ENCODE measurements around the gene OSM. TPM values are rescaled to one million over a fixed set of nuclear protein-coding genes. Genes with fewer than 3 reads are reported as not detected.
A peak's percentile ranks its signal among the peaks of the same experiment; 100 is the strongest.
"Not testable (repeated sequence)": the region's sequence is repeated elsewhere in the genome, so short reads cannot be mapped to it uniquely, and the experiment has no call there.

OSM gene
- total RNA-seq, 8 experiments from 2014 or later: 0.08 to 0.71 (median 0.23) TPM; not detected in 3

GRCh38 chr22:30221121-30221992, 45.3 kb downstream of the OSM start:
- in situ Hi-C loops (cut with MboI; ENCODE audit: low pct_unique_long_range_greater_than_20kb in 2 of 9, low sequenced_read_pairs in 9 of 9, unreplicated experiment in 9 of 9): no loop called here
- H3K27ac ChIP-seq: no peak overlapping the region
- WGBS, 10 experiments: 77 to 97% (median 86%) methylated on average over 3 to 10 of the region's 26 CpGs; no CpG with 5 or more reads in 1 of the 10 experiments
- peaks cover 0 to 3% of the 10 kb centered on the region in 2 donors for H3K4me1 ChIP-seq (replicated peaks in 1 of 2)
- no peak overlapping the region for H3K4me3 ChIP-seq
- no peak for ATAC-seq (replicated peaks in 6 of 8)

- in situ Hi-C loops (cut with MboI; ENCODE audit: low pct_unique_long_range_greater_than_20kb in 2 of 9, low sequenced_read_pairs in 9 of 9, unreplicated experiment in 9 of 9): no loop called here
- 61 to 92% (median 82%) methylated on average over 1 to 6 of the region's 7 CpGs; no CpG with 5 or more reads in 2 of the 10 experiments for WGBS, 10 experiments
- no peak for ATAC-seq (replicated peaks in 6 of 8)
- Histone ChIP-seq H3K4me1 (replicated peaks in 1 of 2) (peaks cover 0 to 3% of the 10 kb centered on the region in 2 donors), H3K27ac (no peak overlapping the region), H3K4me3 (no peak overlapping the region)
Measured at GRCh38 chr22:30220338-30221012, 46.2 kb downstream of the OSM start.

- Histone ChIP-seq H3K27ac (no peak overlapping the region), H3K4me1 (replicated peaks in 1 of 2) (peaks cover 2 to 3% of the 10 kb centered on the region in 2 donors), H3K4me3 (no peak overlapping the region)
- in situ Hi-C loops (cut with MboI; ENCODE audit: low pct_unique_long_range_greater_than_20kb in 2 of 9, low sequenced_read_pairs in 9 of 9, unreplicated experiment in 9 of 9): no loop called here
- no peak for ATAC-seq (replicated peaks in 6 of 8)
Measured at GRCh38 chr22:30219668-30220278, 46.9 kb downstream of the OSM start.

GRCh38 chr22:30219049-30219654, 47.5 kb downstream of the OSM start:
- in situ Hi-C loops (cut with MboI; ENCODE audit: low pct_unique_long_range_greater_than_20kb in 2 of 9, low sequenced_read_pairs in 9 of 9, unreplicated experiment in 9 of 9): no loop called here
- ATAC-seq (replicated peaks in 6 of 8): peak in 3 of 8 experiments; percentile 62 to 93 (median 81)
- no peak overlapping the region for H3K4me3 ChIP-seq
- no peak overlapping the region for H3K27ac ChIP-seq
- WGBS, 10 experiments: 24 to 86% (median 77%) methylated on average over 2 to 8 of the region's 8 CpGs
- H3K4me1 ChIP-seq (replicated peaks in 1 of 2): peaks cover 3 to 6% of the 10 kb centered on the region in 2 donors

- in situ Hi-C loops (cut with MboI; ENCODE audit: low pct_unique_long_range_greater_than_20kb in 2 of 9, low sequenced_read_pairs in 9 of 9, unreplicated experiment in 9 of 9): no loop called here
- Histone ChIP-seq H3K27ac (no peak overlapping the region), H3K4me1 (replicated peaks in 1 of 2) (peaks cover 0 to 6% of the 10 kb centered on the region in 2 donors), H3K4me3 (no peak overlapping the region)
- 0 to 93% (median 84%) methylated on average over 1 to 7 of the region's 23 CpGs; no CpG with 5 or more reads in 4 of the 10 experiments for WGBS, 10 experiments
- peak in 5 of 8 experiments; percentile 31 to 84 (median 64) for ATAC-seq (replicated peaks in 6 of 8)
Measured at GRCh38 chr22:30217698-30218560, 48.7 kb downstream of the OSM start.

GRCh38 chr22:30216710-30217109, 49.9 kb downstream of the OSM start:
- no peak for ATAC-seq (replicated peaks in 6 of 8)
- no peak overlapping the region for H3K27ac ChIP-seq
- in situ Hi-C loops (cut with MboI; ENCODE audit: low pct_unique_long_range_greater_than_20kb in 2 of 9, low sequenced_read_pairs in 9 of 9, unreplicated experiment in 9 of 9): no loop called here
- H3K4me1 ChIP-seq (replicated peaks in 1 of 2): peaks cover 4 to 6% of the 10 kb centered on the region in 2 donors
- 50 to 100% (median 95%) methylated on average over 1 to 4 of the region's 10 CpGs; no CpG with 5 or more reads in 7 of the 10 experiments for WGBS, 10 experiments
- no peak overlapping the region for H3K4me3 ChIP-seq

- ATAC-seq (replicated peaks in 6 of 8); H3K27ac ChIP-seq; in situ Hi-C loops (cut with MboI; ENCODE audit: low pct_unique_long_range_greater_than_20kb in 2 of 9, low sequenced_read_pairs in 9 of 9, unreplicated experiment in 9 of 9); H3K4me3 ChIP-seq; H3K4me1 ChIP-seq (replicated peaks in 1 of 2): not testable (repeated sequence)
- 88 to 100% (median 100%) methylated on average over 1 to 3 of the region's 3 CpGs; no CpG with 5 or more reads in 3 of the 10 experiments for WGBS, 10 experiments
Measured at GRCh38 chr22:30216272-30216671, 50.4 kb downstream of the OSM start.

GRCh38 chr22:30214703-30215407, 51.8 kb downstream of the OSM start:
- no peak overlapping the region for H3K27ac ChIP-seq
- in situ Hi-C loops (cut with MboI; ENCODE audit: low pct_unique_long_range_greater_than_20kb in 2 of 9, low sequenced_read_pairs in 9 of 9, unreplicated experiment in 9 of 9): no loop called here
- H3K4me1 ChIP-seq (replicated peaks in 1 of 2): peaks cover 4 to 6% of the 10 kb centered on the region in 2 donors
- ATAC-seq (replicated peaks in 6 of 8): peak in 5 of 8 experiments; percentile 10 to 51 (median 36)
- H3K4me3 ChIP-seq: no peak overlapping the region
- 31 to 81% (median 51%) methylated on average over 2 to 7 of the region's 12 CpGs; no CpG with 5 or more reads in 4 of the 10 experiments for WGBS, 10 experiments

- H3K27ac ChIP-seq: no peak overlapping the region
Measured at GRCh38 chr22:30212996-30213441, 53.6 kb downstream of the OSM start.

More at GRCh38 chr22:30212996-30213441, 53.6 kb downstream of the OSM start:
- in situ Hi-C loops (cut with MboI; ENCODE audit: low pct_unique_long_range_greater_than_20kb in 2 of 9, low sequenced_read_pairs in 9 of 9, unreplicated experiment in 9 of 9): no loop called here
- H3K4me1 ChIP-seq (replicated peaks in 1 of 2): peaks cover 16 to 18% of the 10 kb centered on the region in 2 donors
- H3K4me3 ChIP-seq: no peak overlapping the region
- 0 to 100% (median 82%) methylated on average over 1 to 4 of the region's 8 CpGs for WGBS, 10 experiments
- ATAC-seq (replicated peaks in 6 of 8): peak in 3 of 8 experiments; percentile 29 to 82 (median 65)
